GM12801 (cell line): Measurements from ENCODE around the gene PHF23.

ENCODE experiments used
- TF ChIP-seq, protein P1 (sequence below): IDR thresholded peaks from one replicate; pipeline ENCODE4 v1.5.1; 2011; ENCODE audit warnings: control low read depth; ENCODE audit not compliant: insufficient read length; ENCODE audit errors: extremely low read depth

Gene PHF23

GRCh38 chr17:7226721-7227710 lies 12.2 kb downstream of the PHF23 start:
- TF ChIP-seq, protein P1, sequence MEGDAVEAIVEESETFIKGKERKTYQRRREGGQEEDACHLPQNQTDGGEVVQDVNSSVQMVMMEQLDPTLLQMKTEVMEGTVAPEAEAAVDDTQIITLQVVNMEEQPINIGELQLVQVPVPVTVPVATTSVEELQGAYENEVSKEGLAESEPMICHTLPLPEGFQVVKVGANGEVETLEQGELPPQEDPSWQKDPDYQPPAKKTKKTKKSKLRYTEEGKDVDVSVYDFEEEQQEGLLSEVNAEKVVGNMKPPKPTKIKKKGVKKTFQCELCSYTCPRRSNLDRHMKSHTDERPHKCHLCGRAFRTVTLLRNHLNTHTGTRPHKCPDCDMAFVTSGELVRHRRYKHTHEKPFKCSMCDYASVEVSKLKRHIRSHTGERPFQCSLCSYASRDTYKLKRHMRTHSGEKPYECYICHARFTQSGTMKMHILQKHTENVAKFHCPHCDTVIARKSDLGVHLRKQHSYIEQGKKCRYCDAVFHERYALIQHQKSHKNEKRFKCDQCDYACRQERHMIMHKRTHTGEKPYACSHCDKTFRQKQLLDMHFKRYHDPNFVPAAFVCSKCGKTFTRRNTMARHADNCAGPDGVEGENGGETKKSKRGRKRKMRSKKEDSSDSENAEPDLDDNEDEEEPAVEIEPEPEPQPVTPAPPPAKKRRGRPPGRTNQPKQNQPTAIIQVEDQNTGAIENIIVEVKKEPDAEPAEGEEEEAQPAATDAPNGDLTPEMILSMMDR, result no peak

DNA sequence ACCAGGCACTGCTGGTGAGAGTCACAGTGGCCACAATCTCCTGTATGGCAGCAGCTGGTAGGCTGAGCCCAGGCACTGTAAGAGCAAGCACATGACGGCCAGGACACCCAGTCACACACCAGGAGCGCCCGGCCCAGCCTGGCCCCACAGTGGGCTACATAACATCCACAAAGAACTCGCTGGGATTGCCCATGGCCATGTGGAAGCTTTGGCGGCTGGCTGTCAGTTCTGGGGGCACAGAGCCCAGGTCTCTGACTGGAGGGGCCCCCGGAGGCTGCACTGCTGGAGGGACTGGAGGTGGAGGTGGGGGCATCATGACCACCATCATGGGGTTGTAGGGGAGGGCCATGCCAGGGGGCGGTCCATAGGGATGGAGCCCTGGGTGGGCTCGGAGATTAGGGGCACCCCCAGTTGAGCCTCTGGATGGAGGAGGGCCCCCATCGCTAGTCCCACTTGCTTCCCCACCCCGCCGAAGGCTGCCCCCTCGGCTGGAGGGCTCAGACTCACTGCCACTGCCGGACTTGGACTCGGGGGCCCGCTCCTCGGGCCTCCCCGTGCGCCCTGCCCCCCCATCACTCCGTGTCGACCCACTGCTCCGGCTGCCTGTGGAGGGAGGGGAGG lies 13.4 kb downstream of the PHF23 start:
- TF ChIP-seq, protein P1, result no peak

DNA sequence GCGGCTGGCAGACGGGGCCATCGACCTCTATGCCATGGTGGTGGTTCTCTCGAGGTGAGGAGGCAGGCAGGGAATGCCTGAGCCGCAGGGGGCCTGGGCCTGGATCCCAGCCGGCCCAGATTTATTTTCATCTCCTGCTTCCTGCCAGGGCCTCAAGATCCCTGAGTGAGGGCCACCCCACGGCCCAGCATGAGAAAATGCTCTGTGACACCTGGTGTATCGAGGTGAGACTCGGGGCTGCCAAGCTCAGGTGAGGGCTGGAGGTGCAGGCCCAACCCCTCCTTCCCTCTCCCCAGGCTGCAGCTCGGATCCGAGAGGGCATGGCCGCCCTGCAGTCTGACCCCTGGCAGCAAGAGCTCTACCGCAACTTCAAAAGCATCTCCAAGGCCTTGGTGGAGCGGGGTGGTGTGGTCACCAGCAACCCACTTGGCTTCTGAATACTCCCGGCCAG lies 14.6 kb downstream of the PHF23 start:
- TF ChIP-seq, protein P1, result no peak

DNA sequence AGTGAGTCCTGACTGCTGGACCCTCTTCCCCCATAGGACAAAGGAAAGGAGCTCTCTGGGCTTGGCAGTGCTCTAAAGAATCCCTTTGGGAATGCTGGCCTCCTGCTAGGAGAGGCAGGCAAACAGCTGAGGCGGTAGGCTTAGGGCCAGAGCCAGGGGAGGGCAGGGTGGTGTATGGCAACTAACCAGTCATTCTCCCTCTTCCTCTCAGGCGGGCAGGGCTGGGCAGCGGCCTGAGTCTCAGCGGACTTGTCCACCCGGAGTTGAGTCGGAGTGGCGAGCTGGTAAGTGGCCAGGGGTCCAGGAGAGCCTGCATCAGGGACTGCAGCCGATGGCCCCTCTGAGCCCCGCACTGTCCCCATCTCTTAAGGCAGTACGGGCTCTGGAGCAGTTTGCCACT lies 15.1 kb downstream of the PHF23 start:
- TF ChIP-seq, protein P1, result no peak

GRCh38 chr17:7223375-7223774 lies 15.9 kb downstream of the PHF23 start:
- TF ChIP-seq, protein P1, result no peak

- TF ChIP-seq, protein P1, result no peak
These were observed 16.3 kb downstream of the PHF23 start for GRCh38 chr17:7222972-7223292.

GRCh38 chr17:7222093-7222971 lies 16.9 kb downstream of the PHF23 start:
- TF ChIP-seq, protein P1, result no peak
